GM12891 (cell line): ENCODE results near the gene BICC1.

Experiments
- DNase-seq: peaks from one replicate; pipeline ENCODE4 v3.0.0; 2011; ENCODE audit warnings: low spot score; ENCODE audit not compliant: insufficient read length
- FAIRE-seq: peaks from 2 replicates; lab custom pipeline; 2011; peaks lifted over from hg19 to GRCh38; lab: Jason Lieb, UNC
- PAX5 ChIP-seq: IDR thresholded peaks from 2 replicates; pipeline ENCODE4 v1.6.1; 2011; ENCODE audit warnings: low read length, moderate library complexity, mild to moderate bottlenecking; ENCODE audit not compliant: insufficient read depth, severe bottlenecking
- POLR2A ChIP-seq: IDR thresholded peaks from 2 replicates; pipeline ENCODE4 v1.6.1; 2011; ENCODE audit warnings: low read depth, low read length, control low read depth
- POLR2AphosphoS5 ChIP-seq: IDR thresholded peaks from 2 replicates; pipeline ENCODE4 v1.6.1; 2011; ENCODE audit warnings: low read depth, low read length, control low read depth
- POU2F2 ChIP-seq: IDR thresholded peaks from 2 replicates; pipeline ENCODE4 v1.6.1; 2011; ENCODE audit warnings: low read depth, mild to moderate bottlenecking, control low read depth, low read length, moderate library complexity
- SPI1 ChIP-seq: IDR thresholded peaks from 2 replicates; pipeline ENCODE4 v1.6.1; 2011; ENCODE audit warnings: low read depth, low read length, control low read depth
- TAF1 ChIP-seq: IDR thresholded peaks from 2 replicates; pipeline ENCODE4 v1.6.1; 2011; ENCODE audit warnings: low read depth, low read length, control low read depth

BICC1 gene

GRCh38 chr10:58746474-58747185 is 234.0 kb downstream of the BICC1 start:
- TF ChIP-seq PAX5: no peak
- no peak for TF ChIP-seq TAF1
- no peak for TF ChIP-seq SPI1
- no peak for TF ChIP-seq POU2F2
- no peak for TF ChIP-seq POLR2AphosphoS5
- no peak for TF ChIP-seq POLR2A
- no peak for FAIRE-seq
- DNase-seq: no peak

- FAIRE-seq (no peak), DNase-seq (no peak)
- TF ChIP-seq TAF1: no peak
- no peak for TF ChIP-seq POU2F2
- TF ChIP-seq SPI1: no peak
- no peak for TF ChIP-seq POLR2A
- no peak for TF ChIP-seq POLR2AphosphoS5
- no peak for TF ChIP-seq PAX5
Measured at GRCh38 chr10:58747687-58748086, 235.0 kb downstream of the BICC1 start.

- FAIRE-seq: no peak
- no peak for DNase-seq
- TF ChIP-seq POLR2AphosphoS5 (no peak), POLR2A (no peak), SPI1 (no peak), POU2F2 (no peak), PAX5 (no peak), TAF1 (no peak)
Measured at GRCh38 chr10:58752665-58753064, 240.0 kb downstream of the BICC1 start.

- FAIRE-seq: no peak
Measured at GRCh38 chr10:58753425-58753824, 240.8 kb downstream of the BICC1 start.

GRCh38 chr10:58754469-58755339 is 242.0 kb downstream of the BICC1 start:
- no peak for DNase-seq
- TF ChIP-seq POLR2A (no peak), POU2F2 (no peak), SPI1 (no peak), TAF1 (no peak), PAX5 (no peak), POLR2AphosphoS5 (no peak)
- FAIRE-seq: no peak

More at GRCh38 chr10:58753425-58753824, 240.8 kb downstream of the BICC1 start:
- DNase-seq: no peak
- no peak for TF ChIP-seq POLR2A
- no peak for TF ChIP-seq TAF1
- TF ChIP-seq POLR2AphosphoS5: no peak
- no peak for TF ChIP-seq POU2F2
- TF ChIP-seq SPI1: no peak
- TF ChIP-seq PAX5: no peak

GRCh38 chr10:58755340-58755610 is 242.6 kb downstream of the BICC1 start:
- TF ChIP-seq POLR2A (no peak), TAF1 (no peak), SPI1 (no peak), POU2F2 (no peak), PAX5 (no peak), POLR2AphosphoS5 (no peak)
- FAIRE-seq: no peak
- no peak for DNase-seq

GRCh38 chr10:58755677-58756076 is 243.0 kb downstream of the BICC1 start:
- FAIRE-seq: no peak
- no peak for DNase-seq
- TF ChIP-seq SPI1 (no peak), TAF1 (no peak), POLR2AphosphoS5 (no peak), POU2F2 (no peak), PAX5 (no peak), POLR2A (no peak)

- DNase-seq: no peak
- FAIRE-seq: no peak
- no peak for TF ChIP-seq POLR2A
- TF ChIP-seq PAX5: no peak
- TF ChIP-seq POLR2AphosphoS5: no peak
- no peak for TF ChIP-seq TAF1
- TF ChIP-seq SPI1: no peak
- no peak for TF ChIP-seq POU2F2
Measured at GRCh38 chr10:58756130-58756719, 243.6 kb downstream of the BICC1 start.

- TF ChIP-seq PAX5: no peak
- peak; percentile 69 for TF ChIP-seq SPI1
- no peak for TF ChIP-seq POLR2AphosphoS5
- no peak for TF ChIP-seq POU2F2
- TF ChIP-seq POLR2A: no peak
- TF ChIP-seq TAF1: no peak
- FAIRE-seq: peak; percentile 73
- DNase-seq: no peak
Measured at GRCh38 chr10:58757352-58758065, 244.8 kb downstream of the BICC1 start.
